Naive thymus-derived CD4-positive, alpha-beta T cell (primary cell): ENCODE measurements around the gene ZZZ3. TPM values are rescaled to one million over a fixed set of nuclear protein-coding genes. Genes with fewer than 3 reads are reported as not detected.
A peak's percentile ranks its signal among the peaks of the same experiment; 100 is the strongest.
"Not testable (repeated sequence)": the region's sequence is repeated elsewhere in the genome, so short reads cannot be mapped to it uniquely, and the experiment has no call there.

Experiments
- ATAC-seq: fragments of 150-1000 bp; cut with Tn5 transposase; 2 replicates; pipeline ENCODE4 v1.10.0; 2021; ENCODE audit warnings: mild to moderate bottlenecking, moderate library complexity
- CTCF ChIA-PET: fragments of 350-600 bp; sonication (Branson Sonifier 250); formaldehyde crosslinking; loops from one replicate; lab custom pipeline; 2021; ENCODE audit warnings: antibody characterized with exemption; lab: Charles Lee
- POLR2A ChIA-PET: fragments of 350-600 bp; sonication (Branson Sonifier 250); formaldehyde crosslinking; loops from one replicate; lab custom pipeline; 2021; ENCODE audit warnings: antibody characterized with exemption, inconsistent platforms; lab: Charles Lee
- DNase-seq, 9 donors: peaks; one replicate each; pipeline versions ENCODE4 v3.0.0 to v3.0.0-alpha.2; 2020 to 2022; ENCODE audit warnings: mixed read lengths in 1 of 9
- H3K27ac ChIP-seq: one replicate; pipeline ENCODE4 v1.7.0; 2013; ENCODE audit warnings: mild to moderate bottlenecking, low read depth, low read length, moderate library complexity
- H3K27me3 ChIP-seq, 2 donors: one replicate each; pipeline ENCODE4 v1.7.0; 2013; ENCODE audit warnings: low read length in 2 of 2, mild to moderate bottlenecking in 2 of 2, moderate library complexity in 2 of 2; ENCODE audit not compliant: control insufficient read depth in 2 of 2, insufficient read depth in 2 of 2
- H3K36me3 ChIP-seq, 3 experiments: 1 replicate in 2 of 3; 2 replicates in 1 of 3; pipeline ENCODE4 v1.7.0; 2013; ENCODE audit warnings: low read length in 3 of 3, mild to moderate bottlenecking in 3 of 3, moderate library complexity in 1 of 3; ENCODE audit not compliant: insufficient read depth in 3 of 3, control insufficient read depth in 2 of 3
- H3K4me1 ChIP-seq, 2 donors: one replicate each; pipeline ENCODE4 v1.7.0; 2013; ENCODE audit warnings: low read length in 2 of 2, mild to moderate bottlenecking in 2 of 2, moderate library complexity in 1 of 2; ENCODE audit not compliant: control insufficient read depth in 2 of 2, insufficient read depth in 2 of 2
- H3K4me3 ChIP-seq: 2 replicates; pipeline ENCODE4 v1.7.0; 2013; ENCODE audit warnings: mild to moderate bottlenecking, low read length
- H3K9me3 ChIP-seq, 3 experiments: 1 replicate in 2 of 3; 2 replicates in 1 of 3; pipeline ENCODE4 v1.7.0; 2013; ENCODE audit warnings: low read length in 3 of 3; ENCODE audit not compliant: control insufficient read depth in 2 of 3
- H3K27ac Mint-ChIP-seq, 9 donors: one replicate each; pipeline ENCODE4 v1.8.0; 2020 to 2022; ENCODE audit warnings: mixed read lengths in 9 of 9, mild to moderate bottlenecking in 8 of 9, moderate library complexity in 5 of 9, inconsistent platforms in 2 of 9
- H3K27me3 Mint-ChIP-seq, 5 donors: one replicate each; pipeline ENCODE4 v1.8.0; 2021 to 2022; ENCODE audit warnings: mixed read lengths in 5 of 5, mild to moderate bottlenecking in 1 of 5
- H3K36me3 Mint-ChIP-seq, 5 donors: one replicate each; pipeline ENCODE4 v1.8.0; 2020 to 2022; ENCODE audit warnings: mixed read lengths in 5 of 5, mild to moderate bottlenecking in 3 of 5, inconsistent platforms in 1 of 5
- H3K4me1 Mint-ChIP-seq, 7 donors: one replicate each; pipeline ENCODE4 v1.8.0; 2020 to 2022; ENCODE audit warnings: mixed read lengths in 7 of 7, mild to moderate bottlenecking in 3 of 7, inconsistent platforms in 1 of 7
- H3K4me3 Mint-ChIP-seq, 10 donors: one replicate each; pipeline ENCODE4 v1.8.0; 2020 to 2022; ENCODE audit warnings: mild to moderate bottlenecking in 10 of 10, mixed read lengths in 10 of 10, moderate library complexity in 6 of 10, inconsistent platforms in 2 of 10
- H3K9me3 Mint-ChIP-seq, 11 donors: one replicate each; pipeline ENCODE4 v1.8.0; 2020 to 2022; ENCODE audit warnings: mixed read lengths in 11 of 11, mild to moderate bottlenecking in 4 of 11, inconsistent platforms in 1 of 11, moderate library complexity in 1 of 11
- intact Hi-C, 2 donors: fragments of 100-400 bp; cut with micrococcal nuclease; formaldehyde crosslinking; loops; one replicate each; pipeline ENCODE4 v1.15.1; 2023
- polyA plus RNA-seq, 2 donors: library from polyadenylated mRNA; unstranded; fragments of 300-500 nt; fragmentation: Illumina TruSeq; gene quantifications; one replicate each; pipeline ENCODE4 v1.2.3, GENCODE V29; 2021
- total RNA-seq, 6 experiments: library from RNA in 5 of 6; stranded (reverse) in 5 of 6; gene quantifications; 1 replicate in 5 of 6; 2 replicates in 1 of 6; pipeline ENCODE4 v1.2.3 and lab custom pipeline; 2021 to 2026

The ZZZ3 gene
- total and polyA plus RNA-seq, 7 experiments from 2014 or later, result 33.5 to 76.1 (median 49.7) TPM

GRCh38 chr1:77652268-77652667 lies 30.2 kb downstream of the ZZZ3 start:
- Histone ChIP-seq H3K27me3 (no peaks in the 10 kb centered on the region), H3K4me3 (no peak overlapping the region), H3K27ac (no peak overlapping the region), H3K9me3 (peaks cover 0 to 9% (median 4%) of the 10 kb centered on the region in 3 experiments), H3K4me1 (no peaks in the 10 kb centered on the region), H3K36me3 (peaks cover 0 to 13% (median 0%) of the 10 kb centered on the region in 3 experiments)
- ChIA-PET POLR2A (interaction anchor here (0.6 kb wide), 1 partner anchor 10 kb away, joined by 4 read pairs; no protein-coding TSS in a partner anchor), CTCF (no interaction called here)
- DNase-seq (no peak), ATAC-seq (no peak)
- peak overlapping the region in 3 of 9 donors; percentile 20 to 64 (median 43) for H3K27ac Mint-ChIP-seq
- H3K27me3 Mint-ChIP-seq, result no peaks in the 10 kb centered on the region
- peak overlapping the region in 2 of 10 donors; percentile 11 to 38 for H3K4me3 Mint-ChIP-seq
- intact Hi-C loops, result loop anchor here in 1 of 2 donors (2.0 kb wide), 1 partner anchor 13 kb away; no protein-coding TSS in a partner anchor
- peaks cover 18 to 63% (median 51%) of the 10 kb centered on the region in 5 donors for H3K36me3 Mint-ChIP-seq
- H3K4me1 Mint-ChIP-seq, result peaks cover 6 to 54% (median 34%) of the 10 kb centered on the region in 7 donors
- H3K9me3 Mint-ChIP-seq, result peaks cover 4 to 56% (median 31%) of the 10 kb centered on the region in 11 donors

GRCh38 chr1:77649127-77649526 lies 33.3 kb downstream of the ZZZ3 start:
- no peak overlapping the region for H3K27ac ChIP-seq
- Mint-ChIP-seq H3K27me3 (no peaks in the 10 kb centered on the region), H3K4me1 (peaks cover 13 to 51% (median 37%) of the 10 kb centered on the region in 7 donors), H3K36me3 (peaks cover 23 to 70% (median 57%) of the 10 kb centered on the region in 5 donors), H3K9me3 (peaks cover 4 to 61% (median 27%) of the 10 kb centered on the region in 11 donors), H3K27ac (no peak overlapping the region), H3K4me3 (no peak overlapping the region)
- POLR2A ChIA-PET, result interaction anchor here (1.1 kb wide), 1 partner anchor 10 kb away, joined by 3 read pairs; no protein-coding TSS in a partner anchor
- no peak for DNase-seq
- no peaks in the 10 kb centered on the region for H3K4me1 ChIP-seq
- intact Hi-C loops, result no loop called here
- no peak for ATAC-seq
- H3K4me3 ChIP-seq, result no peak overlapping the region
- peaks cover 0 to 28% (median 0%) of the 10 kb centered on the region in 3 experiments for H3K36me3 ChIP-seq
- CTCF ChIA-PET, result no interaction called here
- peaks cover 0 to 9% (median 4%) of the 10 kb centered on the region in 3 experiments for H3K9me3 ChIP-seq
- H3K27me3 ChIP-seq, result no peaks in the 10 kb centered on the region

GRCh38 chr1:77646224-77646623 lies 36.2 kb downstream of the ZZZ3 start:
- H3K27me3 ChIP-seq, POLR2A ChIA-PET, H3K4me1 ChIP-seq, H3K27ac ChIP-seq, H3K4me3 ChIP-seq, H3K9me3 ChIP-seq, H3K27me3 Mint-ChIP-seq, DNase-seq, CTCF ChIA-PET, H3K27ac Mint-ChIP-seq, ATAC-seq, intact Hi-C loops: not testable (repeated sequence)
- H3K36me3 Mint-ChIP-seq, result peaks cover 20 to 52% (median 42%) of the 10 kb centered on the region in 5 donors
- peaks cover 0 to 20% (median 0%) of the 10 kb centered on the region in 3 experiments for H3K36me3 ChIP-seq
- peaks cover 4 to 39% (median 20%) of the 10 kb centered on the region in 11 donors for H3K9me3 Mint-ChIP-seq
- peaks cover 5 to 52% (median 36%) of the 10 kb centered on the region in 7 donors for H3K4me1 Mint-ChIP-seq
- H3K4me3 Mint-ChIP-seq, result peak overlapping the region in 1 of 10 donors; percentile 21

- peaks cover 2 to 13% (median 3%) of the 10 kb centered on the region in 11 donors for H3K9me3 Mint-ChIP-seq
- H3K4me1 ChIP-seq, result no peaks in the 10 kb centered on the region
- H3K4me3 Mint-ChIP-seq, result no peak overlapping the region
- peaks cover 15 to 46% (median 32%) of the 10 kb centered on the region in 5 donors for H3K36me3 Mint-ChIP-seq
- DNase-seq, result no peak
- intact Hi-C loops, result loop anchor here in 1 of 2 donors (5.0 kb wide), 1 partner anchor 39 kb away; the partner anchor contains the start of gene ZZZ3
- H3K27ac Mint-ChIP-seq, result no peak overlapping the region
- H3K27me3 ChIP-seq, result no peaks in the 10 kb centered on the region
- H3K4me1 Mint-ChIP-seq, result peaks cover 9 to 55% (median 47%) of the 10 kb centered on the region in 7 donors
- no peak overlapping the region for H3K27ac ChIP-seq
- no peak for ATAC-seq
- H3K36me3 ChIP-seq, result peaks cover 3 to 15% (median 4%) of the 10 kb centered on the region in 3 experiments
- H3K27me3 Mint-ChIP-seq, result no peaks in the 10 kb centered on the region
- CTCF ChIA-PET, result interaction anchor here (0.7 kb wide), 1 partner anchor 207 kb away, joined by 5 read pairs; no protein-coding TSS in a partner anchor
- H3K9me3 ChIP-seq, result no peaks in the 10 kb centered on the region
- POLR2A ChIA-PET, result no interaction called here
- no peak overlapping the region for H3K4me3 ChIP-seq
These were observed 39.0 kb downstream of the ZZZ3 start for GRCh38 chr1:77643456-77643855.

- intact Hi-C loops, result loop anchor here in 1 of 2 donors (5.0 kb wide), 1 partner anchor 39 kb away; the partner anchor contains the start of gene ZZZ3
- H3K36me3 ChIP-seq, result peaks cover 3 to 18% (median 4%) of the 10 kb centered on the region in 3 experiments
- H3K27ac ChIP-seq, result no peak overlapping the region
- H3K4me1 Mint-ChIP-seq, result peaks cover 12 to 55% (median 44%) of the 10 kb centered on the region in 7 donors
- peak overlapping the region in 1 of 9 donors; percentile 9 for H3K27ac Mint-ChIP-seq
- no peaks in the 10 kb centered on the region for H3K27me3 ChIP-seq
- no peak overlapping the region for H3K4me3 ChIP-seq
- ChIA-PET POLR2A (no interaction called here), CTCF (no interaction called here)
- H3K27me3 Mint-ChIP-seq, result no peaks in the 10 kb centered on the region
- no peaks in the 10 kb centered on the region for H3K4me1 ChIP-seq
- no peaks in the 10 kb centered on the region for H3K9me3 ChIP-seq
- ATAC-seq (no peak), DNase-seq (no peak)
- peaks cover 12 to 46% (median 32%) of the 10 kb centered on the region in 5 donors for H3K36me3 Mint-ChIP-seq
- peaks cover 0 to 9% (median 0%) of the 10 kb centered on the region in 11 donors for H3K9me3 Mint-ChIP-seq
- no peak overlapping the region for H3K4me3 Mint-ChIP-seq
These were observed 39.5 kb downstream of the ZZZ3 start for GRCh38 chr1:77642941-77643340.

- ChIA-PET CTCF (no interaction called here), POLR2A (no interaction called here)
- Mint-ChIP-seq H3K27me3 (no peaks in the 10 kb centered on the region), H3K4me1 (peaks cover 12 to 56% (median 44%) of the 10 kb centered on the region in 7 donors), H3K27ac (no peak overlapping the region), H3K9me3 (peaks cover 0 to 9% (median 0%) of the 10 kb centered on the region in 11 donors), H3K4me3 (no peak overlapping the region), H3K36me3 (peaks cover 12 to 47% (median 33%) of the 10 kb centered on the region in 5 donors)
- Histone ChIP-seq H3K36me3 (peaks cover 4 to 20% (median 6%) of the 10 kb centered on the region in 3 experiments), H3K27ac (no peak overlapping the region), H3K4me3 (no peak overlapping the region), H3K27me3 (no peaks in the 10 kb centered on the region), H3K4me1 (no peaks in the 10 kb centered on the region), H3K9me3 (no peaks in the 10 kb centered on the region)
- ATAC-seq, result no peak
- intact Hi-C loops, result loop anchor here in 1 of 2 donors (5.0 kb wide), 1 partner anchor 40 kb away; the partner anchor contains the start of gene ZZZ3
- no peak for DNase-seq
These were observed 40.3 kb downstream of the ZZZ3 start for GRCh38 chr1:77642196-77642595.
